ENCODE measurements around the gene TRPM3.

GRCh38 chr9:70675868-70676370, 445.5 kb downstream of the TRPM3 start:
- no peak for TF ChIP-seq NFE2L2 (conservative IDR thresholded peaks at IDR 0.05; ENCODE audit: low read length)
- TF ChIP-seq FOSL2 (IDR thresholded peaks at IDR 0.05): no peak
- no peak for TF ChIP-seq FOSL2 (CRISPR knock-in tag; IDR thresholded peaks at IDR 0.05)
- no peak for TF ChIP-seq CTCF (IDR thresholded peaks at IDR 0.05)
- TF ChIP-seq HDAC2 (IDR thresholded peaks at IDR 0.05): no peak
- TF ChIP-seq REST (IDR thresholded peaks at IDR 0.05): no peak
- no peak for TF ChIP-seq USF2 (IDR thresholded peaks at IDR 0.05)
- no peak for TF ChIP-seq ELK1 (IDR thresholded peaks at IDR 0.05; ENCODE audit: low read depth, low read length)
- no peak for TF ChIP-seq RCOR1 (IDR thresholded peaks at IDR 0.05; ENCODE audit: low read depth, low read length)
- TF ChIP-seq JUN (IDR thresholded peaks at IDR 0.05): no peak

All from A549 (cell line).